PC-3 (cell line): ENCODE measurements around the gene USP9X. TPM values are rescaled to one million over a fixed set of nuclear protein-coding genes. Genes with fewer than 3 reads are reported as not detected.

Experiments used
- ATAC-seq: fragments of 200-7000 bp; cut with Tn5 transposase; 2 replicates; pipeline ENCODE4 v1.9.1; 2020; ENCODE audit warnings: mild to moderate bottlenecking, moderate library complexity
- BruUV-seq: library from RNA; stranded (reverse); fragments of 400-500 nt; replicated peaks from 2 replicates; lab custom pipeline; 2021; lab: Mats Ljungman, UMichigan
- CTCF ChIA-PET: fragments of 300-600 bp; sonication (Branson Sonifier 250); formaldehyde crosslinking; loops from one replicate; lab custom pipeline; 2022; ENCODE audit warnings: antibody characterized with exemption; lab: Charles Lee
- POLR2A ChIA-PET: fragments of 300-600 bp; sonication (Branson Sonifier 250); formaldehyde crosslinking; loops from one replicate; lab custom pipeline; 2022; ENCODE audit warnings: antibody characterized with exemption; ENCODE audit not compliant: unreplicated experiment; lab: Charles Lee
- DNase-seq: peaks from one replicate; pipeline ENCODE4 v3.0.0-alpha.2; 2015
- H2AFZ ChIP-seq: fragments of 300-600 bp; sonication (generic); 2 replicates; pipeline ENCODE4 v1.6.0; 2016; ENCODE audit warnings: antibody characterized with exemption, low read length
- H3F3A ChIP-seq: fragments of 300-600 bp; sonication (generic); one replicate; pipeline ENCODE4 v1.6.0; 2017; ENCODE audit warnings: antibody characterized with exemption, low read length, control low read depth, mild to moderate bottlenecking; ENCODE audit not compliant: unreplicated experiment
- H3K27ac ChIP-seq: fragments of 300-600 bp; sonication (generic); 2 replicates; pipeline ENCODE4 v1.5.1; 2016; ENCODE audit warnings: mild to moderate bottlenecking, low read length
- H3K27me3 ChIP-seq: fragments of 300-600 bp; sonication (generic); 2 replicates; pipeline ENCODE4 v1.6.1; 2016; ENCODE audit warnings: low read length, mixed read lengths
- H3K36me3 ChIP-seq: fragments of 300-600 bp; sonication (generic); 2 replicates; pipeline ENCODE4 v1.6.1; 2016; ENCODE audit warnings: low read depth, mixed run types, low read length, mixed read lengths
- H3K4me1 ChIP-seq: fragments of 300-600 bp; sonication (generic); 2 replicates; pipeline ENCODE4 v1.5.1; 2016; ENCODE audit warnings: low read length; ENCODE audit not compliant: insufficient read depth
- H3K4me2 ChIP-seq: fragments of 300-600 bp; sonication (generic); 2 replicates; pipeline ENCODE4 v1.6.0; 2016; ENCODE audit warnings: low read length
- H3K4me3 ChIP-seq: fragments of 300-600 bp; sonication (generic); 2 replicates; pipeline ENCODE4 v1.5.1; 2016; ENCODE audit warnings: mild to moderate bottlenecking, low read length, mixed read lengths
- H3K79me2 ChIP-seq: fragments of 300-600 bp; sonication (generic); 2 replicates; pipeline ENCODE4 v1.6.1; 2017; ENCODE audit warnings: low read length, mixed read lengths
- H3K9ac ChIP-seq: fragments of 300-600 bp; sonication (generic); 2 replicates; pipeline ENCODE4 v1.6.0; 2016; ENCODE audit warnings: mild to moderate bottlenecking, low read length
- H3K9me2 ChIP-seq: fragments of 300-600 bp; sonication (generic); replicated peaks from 2 replicates; pipeline ENCODE4 v1.6.1; 2016; ENCODE audit warnings: mixed run types, low read length, mixed read lengths
- H3K9me3 ChIP-seq: fragments of 300-600 bp; sonication (generic); 2 replicates; pipeline ENCODE4 v1.6.1; 2016; ENCODE audit warnings: low read length, mixed read lengths
- H4K20me1 ChIP-seq: fragments of 300-600 bp; sonication (generic); 2 replicates; pipeline ENCODE4 v1.6.1; 2016; ENCODE audit warnings: low read length, mixed read lengths
- CTCF ChIP-seq: fragments of 300-600 bp; sonication (generic); conservative IDR thresholded peaks from 2 replicates; pipeline ENCODE4 v1.5.1; 2017; ENCODE audit warnings: antibody characterized with exemption, low read depth, mild to moderate bottlenecking, low read length
- EZH2 ChIP-seq: fragments of 300-600 bp; sonication (generic); IDR thresholded peaks from one replicate; pipeline ENCODE4 v1.6.1; 2017; ENCODE audit warnings: antibody characterized with exemption, mild to moderate bottlenecking, low read length; ENCODE audit not compliant: unreplicated experiment
- EZH2phosphoT487 ChIP-seq: fragments of 300-600 bp; sonication (generic); IDR thresholded peaks from 2 replicates; pipeline ENCODE4 v1.6.1; 2018; ENCODE audit warnings: mild to moderate bottlenecking, antibody characterized with exemption, low read length, borderline replicate concordance
- intact Hi-C: fragments of 100-400 bp; cut with micrococcal nuclease; formaldehyde crosslinking; loops from 2 replicates; pipeline ENCODE4 v1.9.0; 2023
- total RNA-seq: library from RNA; depleted of rRNA; stranded (reverse); fragments of >200 nt; gene quantifications from 2 replicates; pipeline ENCODE4 v1.2.3, GENCODE V29; 2014

USP9X gene
- total RNA-seq, 1 experiment from 2014 or later: 63.5 TPM

- no peak overlapping the region for H2AFZ ChIP-seq
- H3K36me3 ChIP-seq: peaks cover 60% of the 10 kb centered on the region
- no peak overlapping the region for H3K4me2 ChIP-seq
- no peaks in the 10 kb centered on the region for H4K20me1 ChIP-seq
- no peaks in the 10 kb centered on the region for H3K27me3 ChIP-seq
- H3F3A ChIP-seq: no peaks in the 10 kb centered on the region
- no peak overlapping the region for H3K4me3 ChIP-seq
- no peak overlapping the region for H3K9ac ChIP-seq
- H3K79me2 ChIP-seq: peaks cover 3% of the 10 kb centered on the region
- no peak overlapping the region for H3K27ac ChIP-seq
- intact Hi-C loops: no loop called here
- peaks cover 33% of the 10 kb centered on the region for H3K4me1 ChIP-seq
- CTCF ChIA-PET: no interaction called here
- no peaks in the 10 kb centered on the region for H3K9me2 ChIP-seq
- no peaks in the 10 kb centered on the region for H3K9me3 ChIP-seq
- no TSS peak for BruUV-seq
- DNase-seq (no peak), ATAC-seq (no peak)
- POLR2A ChIA-PET: no interaction called here
- TF ChIP-seq EZH2phosphoT487 (no peak), CTCF (no peak), EZH2 (no peak)
These were observed 67.0 kb downstream of the USP9X start for GRCh38 chrX:41152221-41152620.

DNA sequence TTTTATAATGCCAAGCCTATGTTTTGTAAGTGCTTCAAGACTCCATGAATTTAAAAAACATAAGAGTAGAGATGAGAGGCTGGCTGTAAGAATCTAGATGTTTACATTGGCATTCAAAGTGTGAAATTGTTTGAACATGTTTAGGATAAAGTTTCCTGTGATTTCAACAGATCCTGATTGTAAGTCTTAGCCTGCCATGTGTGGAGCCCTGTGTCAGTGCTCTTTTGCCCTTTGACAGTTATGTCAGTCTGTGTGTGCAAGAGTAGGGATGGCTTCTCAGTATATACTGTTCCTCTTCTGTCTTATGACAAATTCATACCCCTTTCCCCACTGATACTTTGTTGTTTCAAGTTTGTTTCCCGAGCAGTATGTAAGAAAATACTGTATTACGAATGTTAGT lies 68.2 kb downstream of the USP9X start:
- POLR2A ChIA-PET: interaction anchor here (0.9 kb wide), 1 partner anchor 27 kb away, joined by 4 read pairs; no protein-coding TSS in a partner anchor

More for the DNA sequence above, 68.2 kb downstream of the USP9X start:
- no peak for TF ChIP-seq EZH2
- no peak for TF ChIP-seq CTCF
- Histone ChIP-seq H2AFZ (no peak overlapping the region), H3K4me2 (no peak overlapping the region), H3K4me3 (no peak overlapping the region), H3K27ac (no peak overlapping the region), H4K20me1 (no peaks in the 10 kb centered on the region), H3K4me1 (peaks cover 26% of the 10 kb centered on the region), H3F3A (no peaks in the 10 kb centered on the region), H3K9ac (no peak overlapping the region), H3K9me3 (no peaks in the 10 kb centered on the region), H3K79me2 (no peaks in the 10 kb centered on the region), H3K36me3 (peaks cover 55% of the 10 kb centered on the region), H3K27me3 (no peaks in the 10 kb centered on the region), H3K9me2 (no peaks in the 10 kb centered on the region)
- ATAC-seq (peak; percentile 8; the same call in 1 of the 2 replicates), DNase-seq (no peak)
- CTCF ChIA-PET: no interaction called here
- no TSS peak for BruUV-seq
- intact Hi-C loops: no loop called here
